ENCODE measurements around the gene BAG2.
A peak's percentile ranks its signal among the peaks of the same experiment; 100 is the strongest.

The BAG2 gene

DNA sequence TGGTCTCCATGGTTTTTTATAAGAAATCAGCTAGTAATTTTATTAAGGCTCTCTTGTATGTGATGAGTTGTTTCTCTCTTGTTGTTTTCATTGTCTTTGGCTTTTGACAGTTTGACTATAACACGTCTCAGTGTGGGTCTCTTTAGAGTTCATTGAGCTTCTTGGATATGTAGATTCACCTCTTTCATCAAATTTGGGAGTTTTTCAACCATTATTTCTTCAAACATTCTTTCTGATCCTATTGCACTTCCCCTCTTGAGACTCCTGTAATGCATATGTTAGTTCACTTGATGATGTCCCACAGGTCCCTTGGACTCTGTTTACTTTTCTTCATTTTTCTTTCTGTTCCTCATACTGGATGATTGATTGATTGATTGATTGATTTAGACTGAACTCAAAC, 7.0 kb upstream of the BAG2 start:
- TF ChIP-seq, protein P1, sequence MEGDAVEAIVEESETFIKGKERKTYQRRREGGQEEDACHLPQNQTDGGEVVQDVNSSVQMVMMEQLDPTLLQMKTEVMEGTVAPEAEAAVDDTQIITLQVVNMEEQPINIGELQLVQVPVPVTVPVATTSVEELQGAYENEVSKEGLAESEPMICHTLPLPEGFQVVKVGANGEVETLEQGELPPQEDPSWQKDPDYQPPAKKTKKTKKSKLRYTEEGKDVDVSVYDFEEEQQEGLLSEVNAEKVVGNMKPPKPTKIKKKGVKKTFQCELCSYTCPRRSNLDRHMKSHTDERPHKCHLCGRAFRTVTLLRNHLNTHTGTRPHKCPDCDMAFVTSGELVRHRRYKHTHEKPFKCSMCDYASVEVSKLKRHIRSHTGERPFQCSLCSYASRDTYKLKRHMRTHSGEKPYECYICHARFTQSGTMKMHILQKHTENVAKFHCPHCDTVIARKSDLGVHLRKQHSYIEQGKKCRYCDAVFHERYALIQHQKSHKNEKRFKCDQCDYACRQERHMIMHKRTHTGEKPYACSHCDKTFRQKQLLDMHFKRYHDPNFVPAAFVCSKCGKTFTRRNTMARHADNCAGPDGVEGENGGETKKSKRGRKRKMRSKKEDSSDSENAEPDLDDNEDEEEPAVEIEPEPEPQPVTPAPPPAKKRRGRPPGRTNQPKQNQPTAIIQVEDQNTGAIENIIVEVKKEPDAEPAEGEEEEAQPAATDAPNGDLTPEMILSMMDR (IDR thresholded peaks at IDR 0.05; ENCODE audit: insufficient read depth, low read depth, low read length, missing control alignments): no peak
- DNase-seq (ENCODE audit: low read depth): no peak
- no peak overlapping the region for H3K4me3 ChIP-seq (ENCODE audit: low read length)

- TF ChIP-seq, protein P1 (IDR thresholded peaks at IDR 0.05; ENCODE audit: insufficient read depth, low read depth, low read length, missing control alignments): no peak
These were observed 1.1 kb downstream of the BAG2 start for GRCh38 chr6:57173056-57173885.

GRCh38 chr6:57173886-57174510, 1.9 kb downstream of the BAG2 start:
- TF ChIP-seq, protein P1 (IDR thresholded peaks at IDR 0.05; ENCODE audit: insufficient read depth, low read depth, low read length, missing control alignments): no peak
- peak; percentile 74 for DNase-seq (ENCODE audit: low read depth)
- no peak overlapping the region for H3K4me3 ChIP-seq (ENCODE audit: low read length)

More at GRCh38 chr6:57173056-57173885, 1.1 kb downstream of the BAG2 start:
- DNase-seq (ENCODE audit: low read depth): peak; percentile 32
- H3K4me3 ChIP-seq (ENCODE audit: low read length): peak overlapping the region; percentile 51

GRCh38 chr6:57174511-57174907, 2.4 kb downstream of the BAG2 start:
- no peak overlapping the region for H3K4me3 ChIP-seq (ENCODE audit: low read length)
- no peak for DNase-seq (ENCODE audit: low read depth)
- TF ChIP-seq, protein P1 (IDR thresholded peaks at IDR 0.05; ENCODE audit: insufficient read depth, low read depth, low read length, missing control alignments): no peak

DNA sequence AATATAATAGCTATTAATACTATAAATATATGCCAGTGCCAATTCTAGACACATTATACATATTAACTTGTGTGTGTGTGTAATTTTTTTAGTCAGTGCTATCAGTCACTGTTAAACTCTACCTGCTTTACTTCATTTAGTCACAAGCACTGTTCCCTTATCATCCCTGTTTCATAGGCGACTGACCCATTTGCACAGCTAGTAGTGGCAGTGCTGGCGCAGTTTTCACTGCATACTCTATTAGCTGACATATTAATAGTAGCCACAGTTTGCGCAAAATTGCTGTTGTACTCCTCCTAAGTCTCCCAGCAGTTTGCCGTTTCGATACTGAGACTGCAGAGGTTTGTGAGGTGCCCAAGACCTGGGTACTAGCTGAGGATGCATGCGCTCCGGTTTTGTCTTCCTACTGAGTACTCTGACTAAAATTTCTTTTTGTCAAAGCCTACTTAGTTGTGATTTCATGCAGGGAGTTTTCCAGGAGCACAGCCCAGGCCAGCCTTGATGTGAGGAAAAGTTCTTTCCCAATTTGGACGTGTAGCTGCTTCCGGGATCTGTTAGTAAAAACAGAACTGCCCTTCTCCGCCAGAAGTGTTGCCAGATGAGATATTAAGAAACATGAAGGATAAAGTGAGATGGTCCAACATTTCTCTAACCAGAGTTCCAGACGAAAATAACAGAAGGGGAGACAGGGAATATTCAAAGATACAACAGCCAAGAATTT, 5.6 kb downstream of the BAG2 start:
- no peak for DNase-seq (ENCODE audit: low read depth)
- H3K4me3 ChIP-seq (ENCODE audit: low read length): no peak overlapping the region
- TF ChIP-seq, protein P1 (IDR thresholded peaks at IDR 0.05; ENCODE audit: insufficient read depth, low read depth, low read length, missing control alignments): no peak

DNA sequence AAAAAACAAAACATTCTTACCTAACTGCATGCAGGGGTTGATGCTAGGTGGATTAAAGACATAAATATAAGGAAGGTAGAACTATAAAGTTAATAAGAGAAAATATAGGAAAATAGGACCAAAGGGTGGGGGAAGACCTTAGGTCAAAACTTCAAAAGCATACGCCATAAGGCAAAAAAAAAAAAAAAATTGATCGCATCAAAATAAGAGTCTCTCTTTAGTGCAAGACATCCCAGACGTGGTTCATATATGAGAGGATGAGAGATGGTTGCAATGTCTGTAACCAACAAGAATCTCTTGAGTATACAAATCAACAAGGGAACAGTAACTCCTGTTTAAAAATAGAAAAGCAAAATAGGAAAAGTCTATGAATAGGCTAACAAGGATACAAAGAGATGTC, 8.5 kb downstream of the BAG2 start:
- TF ChIP-seq, protein P1 (IDR thresholded peaks at IDR 0.05; ENCODE audit: insufficient read depth, low read depth, low read length, missing control alignments): no peak
- no peak for DNase-seq (ENCODE audit: low read depth)
- no peak overlapping the region for H3K4me3 ChIP-seq (ENCODE audit: low read length)
